LNCAP (cell line): ENCODE results near the gene CXCL16.

ENCODE experiments used
- TF ChIP-seq, protein P1 (sequence below): fragments of 450-650 bp; IDR thresholded peaks from 2 replicates; pipeline ENCODE4 v1.5.1; 2017; ENCODE audit warnings: mild to moderate bottlenecking

CXCL16 gene

GRCh38 chr17:4693416-4693815 lies 46.3 kb downstream of the CXCL16 start:
- TF ChIP-seq, protein P1, sequence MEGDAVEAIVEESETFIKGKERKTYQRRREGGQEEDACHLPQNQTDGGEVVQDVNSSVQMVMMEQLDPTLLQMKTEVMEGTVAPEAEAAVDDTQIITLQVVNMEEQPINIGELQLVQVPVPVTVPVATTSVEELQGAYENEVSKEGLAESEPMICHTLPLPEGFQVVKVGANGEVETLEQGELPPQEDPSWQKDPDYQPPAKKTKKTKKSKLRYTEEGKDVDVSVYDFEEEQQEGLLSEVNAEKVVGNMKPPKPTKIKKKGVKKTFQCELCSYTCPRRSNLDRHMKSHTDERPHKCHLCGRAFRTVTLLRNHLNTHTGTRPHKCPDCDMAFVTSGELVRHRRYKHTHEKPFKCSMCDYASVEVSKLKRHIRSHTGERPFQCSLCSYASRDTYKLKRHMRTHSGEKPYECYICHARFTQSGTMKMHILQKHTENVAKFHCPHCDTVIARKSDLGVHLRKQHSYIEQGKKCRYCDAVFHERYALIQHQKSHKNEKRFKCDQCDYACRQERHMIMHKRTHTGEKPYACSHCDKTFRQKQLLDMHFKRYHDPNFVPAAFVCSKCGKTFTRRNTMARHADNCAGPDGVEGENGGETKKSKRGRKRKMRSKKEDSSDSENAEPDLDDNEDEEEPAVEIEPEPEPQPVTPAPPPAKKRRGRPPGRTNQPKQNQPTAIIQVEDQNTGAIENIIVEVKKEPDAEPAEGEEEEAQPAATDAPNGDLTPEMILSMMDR: no peak

DNA sequence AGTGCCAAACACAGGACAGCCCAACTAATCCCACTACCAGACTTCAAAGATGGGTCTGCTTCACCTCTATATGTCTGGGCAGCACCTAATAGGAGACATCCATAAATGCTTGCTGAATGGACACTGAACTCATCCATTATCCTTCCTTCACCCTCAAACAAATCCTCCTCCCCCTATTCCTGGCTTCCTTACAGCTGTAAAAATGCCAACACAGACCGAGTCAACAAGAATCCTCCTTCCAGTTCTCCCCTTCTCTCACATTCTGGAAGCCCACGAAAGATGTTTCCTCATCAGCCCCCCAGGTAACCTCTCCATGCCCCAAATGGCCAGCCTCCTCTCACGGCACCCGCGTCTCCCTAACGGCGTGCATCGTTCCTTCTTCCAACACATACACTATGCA lies 48.0 kb downstream of the CXCL16 start:
- TF ChIP-seq, protein P1: no peak

DNA sequence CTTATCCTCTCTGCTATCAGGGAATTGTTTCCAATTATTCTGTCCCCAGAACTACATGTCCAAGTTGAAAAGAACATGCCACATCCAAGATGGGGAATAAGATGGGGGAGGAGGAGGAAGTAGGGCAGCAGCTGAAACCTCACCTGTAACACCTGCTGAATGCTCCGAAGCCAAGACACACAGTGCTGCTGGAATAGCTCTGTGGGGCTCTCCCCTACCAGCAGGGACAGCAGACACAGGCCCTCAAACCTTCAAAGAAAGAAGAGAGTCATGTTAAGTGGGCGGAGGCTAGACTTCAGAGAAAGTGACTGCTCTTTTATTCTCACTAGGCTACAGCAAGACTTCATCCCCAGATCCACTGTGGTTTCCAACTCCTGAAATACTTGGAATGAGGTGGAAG lies 49.0 kb downstream of the CXCL16 start:
- TF ChIP-seq, protein P1: no peak
